HG02623 (cell line): ENCODE results near the gene ASPN.
"Not testable (repeated sequence)": the region's sequence is repeated elsewhere in the genome, so short reads cannot be mapped to it uniquely, and the experiment has no call there.

Experiments
- ATAC-seq: cut with Tn5 transposase; IDR thresholded peaks from one replicate; pipeline ENCODE4 v1.9.1; 2021; ENCODE audit warnings: moderate library complexity; ENCODE audit not compliant: unreplicated experiment

ASPN gene

DNA sequence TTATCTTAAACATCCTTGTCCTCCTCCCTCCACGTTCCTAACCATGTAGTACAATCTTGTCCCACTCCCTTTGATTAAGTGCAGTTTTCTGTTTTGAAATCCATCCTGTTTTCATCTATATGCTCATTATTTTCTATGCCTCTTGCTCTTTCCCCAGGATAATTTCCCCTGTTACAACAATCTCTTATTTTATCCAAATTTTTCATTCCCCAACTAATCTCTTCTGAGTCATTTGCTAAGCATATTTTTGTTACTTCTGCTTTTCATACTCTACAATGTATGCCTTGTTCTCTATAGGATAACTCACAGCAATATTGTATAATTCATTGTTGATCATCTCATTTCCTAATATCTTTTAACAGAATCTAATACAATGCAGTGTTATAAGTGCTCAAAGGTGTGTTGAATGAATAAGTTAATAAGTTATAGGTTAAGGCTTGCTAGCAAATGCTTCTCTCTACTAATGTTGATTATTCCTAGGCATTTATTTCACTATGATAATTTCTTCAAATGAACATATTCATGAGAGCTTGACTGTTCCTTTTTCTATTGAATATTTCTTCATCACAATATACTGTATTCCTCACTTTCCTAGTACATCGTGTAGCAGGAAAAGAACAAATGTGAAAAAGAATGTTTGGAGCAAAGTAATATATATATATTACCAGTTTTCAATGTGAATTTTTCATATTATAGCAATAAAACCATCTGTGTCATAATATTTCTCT, 59.5 kb downstream of the ASPN start:
- no peak for ATAC-seq

DNA sequence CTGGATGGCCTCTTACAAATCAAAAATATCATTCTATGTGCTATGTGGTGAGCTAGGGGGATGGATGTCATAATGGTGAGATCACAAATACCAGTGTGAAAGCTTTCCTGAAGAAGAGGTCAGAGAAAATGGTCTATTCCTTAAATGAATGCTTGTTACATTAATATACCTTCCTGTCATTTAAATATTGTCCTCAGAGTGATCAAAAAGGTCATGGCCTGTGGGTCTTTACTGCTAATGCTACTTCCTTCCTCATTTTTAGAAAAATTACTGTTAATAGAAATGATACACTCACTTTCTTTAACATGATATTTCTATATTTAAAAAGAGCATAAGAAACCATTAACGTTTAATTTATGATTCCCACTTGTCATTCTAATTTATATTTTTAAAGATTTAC, 67.7 kb downstream of the ASPN start:
- no peak for ATAC-seq

- ATAC-seq: not testable (repeated sequence)
These were observed 71.1 kb downstream of the ASPN start for GRCh38 chr9:92411157-92411556.

GRCh38 chr9:92408747-92409478, 73.4 kb downstream of the ASPN start:
- ATAC-seq: no peak

DNA sequence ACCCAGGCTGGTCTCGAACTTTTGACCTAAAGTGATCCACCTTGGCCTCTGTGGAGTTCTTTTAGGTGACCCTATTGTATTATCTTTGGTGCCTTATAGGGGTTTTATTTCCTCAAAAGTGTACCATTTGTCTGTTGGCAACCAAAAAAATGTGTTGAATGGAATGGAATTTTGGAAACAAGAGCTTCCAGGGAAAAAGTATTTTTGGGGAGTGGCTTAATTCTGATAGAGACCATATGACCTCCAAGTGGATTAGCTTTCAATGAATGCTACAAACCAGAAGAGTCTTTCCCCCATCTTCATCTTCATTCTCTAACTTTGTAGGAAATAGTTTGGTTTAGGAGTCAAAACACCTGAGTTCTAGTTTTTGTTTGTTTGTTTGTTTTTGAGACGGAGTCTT, 74.5 kb downstream of the ASPN start:
- ATAC-seq: no peak

DNA sequence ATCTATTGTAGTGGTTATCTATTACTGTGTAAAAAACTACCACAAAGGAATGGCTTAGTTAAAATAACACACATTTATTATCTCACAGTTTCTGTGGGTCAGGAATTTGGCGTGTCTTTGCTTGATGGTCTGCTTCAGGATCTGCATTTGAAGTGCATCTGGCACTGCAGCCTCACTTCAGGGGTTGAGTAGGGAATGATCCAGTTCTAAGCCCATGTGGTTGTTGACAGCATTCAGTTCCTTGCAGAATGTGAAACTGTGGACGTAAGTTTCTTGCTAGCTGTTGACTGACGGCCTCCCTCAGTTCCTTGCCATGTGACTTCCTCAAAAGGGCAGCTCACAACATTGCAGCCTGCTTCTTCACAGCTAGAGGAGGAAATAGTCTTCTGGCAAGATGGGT, 75.8 kb downstream of the ASPN start:
- ATAC-seq: no peak
